Karpas-422 (cell line): ENCODE measurements around the gene KCTD4. TPM values are rescaled to one million over a fixed set of nuclear protein-coding genes. Genes with fewer than 3 reads are reported as not detected.
"Not testable (repeated sequence)": the region's sequence is repeated elsewhere in the genome, so short reads cannot be mapped to it uniquely, and the experiment has no call there.

Experiments used
- DNase-seq: peaks from one replicate; pipeline ENCODE4 v3.0.0-alpha.2; 2015
- H2AFZ ChIP-seq: fragments of 200-600 bp; sonication (generic); 2 replicates; pipeline ENCODE4 v1.6.1; 2014; ENCODE audit warnings: antibody characterized with exemption, low read length, mixed read lengths
- H3K27ac ChIP-seq: fragments of 200-600 bp; sonication (generic); 2 replicates; pipeline ENCODE4 v1.5.1; 2014; ENCODE audit warnings: mild to moderate bottlenecking, low read length, moderate library complexity
- H3K27me3 ChIP-seq: fragments of 200-600 bp; sonication (generic); 2 replicates; pipeline ENCODE4 v1.6.1; 2014; ENCODE audit warnings: low read length, mixed read lengths
- H3K36me3 ChIP-seq: fragments of 200-600 bp; sonication (generic); 2 replicates; pipeline ENCODE4 v1.6.1; 2014; ENCODE audit warnings: low read length, mixed read lengths; ENCODE audit not compliant: insufficient read depth
- H3K4me1 ChIP-seq: fragments of 200-600 bp; sonication (generic); 2 replicates; pipeline ENCODE4 v1.6.1; 2014; ENCODE audit warnings: mild to moderate bottlenecking, low read length, mixed read lengths
- H3K4me2 ChIP-seq: fragments of 200-600 bp; sonication (generic); 2 replicates; pipeline ENCODE4 v1.6.1; 2014; ENCODE audit warnings: low read length, low read depth, mild to moderate bottlenecking; ENCODE audit not compliant: poor library complexity, severe bottlenecking
- H3K4me3 ChIP-seq: fragments of 200-600 bp; sonication (generic); 2 replicates; pipeline ENCODE4 v1.5.1; 2014; ENCODE audit warnings: mild to moderate bottlenecking, antibody characterized with exemption, low read length, mixed read lengths
- H3K79me2 ChIP-seq: fragments of 200-600 bp; sonication (generic); 2 replicates; pipeline ENCODE4 v1.6.1; 2014; ENCODE audit warnings: mild to moderate bottlenecking, low read length, mixed read lengths
- H3K9ac ChIP-seq: fragments of 200-600 bp; sonication (generic); 2 replicates; pipeline ENCODE4 v1.6.0; 2014; ENCODE audit warnings: low read length
- H3K9me2 ChIP-seq: fragments of 200-600 bp; sonication (generic), shearing (Covaris generic); replicated peaks from 2 replicates; pipeline ENCODE4 v1.6.0; 2014; ENCODE audit warnings: mild to moderate bottlenecking, low read length, moderate library complexity; ENCODE audit not compliant: insufficient read depth
- H3K9me3 ChIP-seq: fragments of 300-700, 200-600 bp; sonication (generic); 2 replicates; pipeline ENCODE4 v1.6.1; 2014; ENCODE audit warnings: low read length, mixed read lengths
- H4K20me1 ChIP-seq: fragments of 200-600 bp; sonication (generic); 2 replicates; pipeline ENCODE4 v1.6.1; 2014; ENCODE audit warnings: mild to moderate bottlenecking, antibody characterized with exemption, low read length, low read depth; ENCODE audit not compliant: insufficient read depth
- total RNA-seq: library from RNA; depleted of rRNA; stranded (reverse); fragments of >200 nt; shearing (Covaris generic); gene quantifications from 2 replicates; pipeline ENCODE4 v1.2.3, GENCODE V29; 2014; ENCODE audit warnings: low replicate concordance; rRNA removed

KCTD4 gene
- not detected in 2 replicates for total RNA-seq

DNA sequence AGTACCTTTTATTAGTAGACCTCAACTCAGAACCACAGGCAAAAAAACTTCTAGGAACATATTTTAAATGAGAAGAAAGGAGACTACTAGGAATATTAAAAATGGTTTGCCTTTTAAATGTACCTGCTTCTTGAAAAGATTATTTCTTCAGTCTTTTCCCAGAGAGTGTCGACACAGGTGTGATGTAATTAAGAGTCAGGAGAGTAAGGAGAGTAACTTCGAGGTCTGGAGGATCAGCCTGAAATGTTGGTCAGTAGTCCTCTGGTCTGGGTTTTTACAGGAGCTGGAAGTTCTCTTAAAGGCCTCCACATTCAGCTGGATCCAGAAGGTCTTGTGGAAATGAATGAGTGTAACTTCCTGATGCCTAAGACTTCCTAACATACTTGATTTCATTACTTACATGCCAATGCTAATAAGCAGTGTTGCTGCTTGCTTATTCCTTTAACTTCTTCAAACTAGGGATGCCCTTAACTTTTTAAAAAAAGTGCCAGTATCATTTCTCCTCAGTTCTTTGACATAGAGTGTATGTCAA lies at the start of gene KCTD4:
Gene KCTD4, minus strand, starts transcription at position 345 of the 532 bp plus-strand sequence. CDS start 6,478 bp downstream, outside the sequence.
- no peaks in the 10 kb centered on the region for H3K36me3 ChIP-seq
- peaks cover 16% of the 10 kb centered on the region for H3K4me1 ChIP-seq
- no peak within 1 kb of the TSS for H3K9ac ChIP-seq
- H4K20me1 ChIP-seq: no peaks in the 10 kb centered on the region
- no peaks in the 10 kb centered on the region for H3K27me3 ChIP-seq
- H3K9me3 ChIP-seq: no peaks in the 10 kb centered on the region
- H3K4me2 ChIP-seq: no peak within 1 kb of the TSS
- no peaks in the 10 kb centered on the region for H3K9me2 ChIP-seq
- no peak within 1 kb of the TSS for H2AFZ ChIP-seq
- H3K79me2 ChIP-seq: peaks cover 83% of the 10 kb centered on the region
- DNase-seq: no peak
- H3K4me3 ChIP-seq: no peak within 1 kb of the TSS
- no peak within 1 kb of the TSS for H3K27ac ChIP-seq

- no peaks in the 10 kb centered on the region for H3K9me3 ChIP-seq
These were observed 48.8 kb upstream of the KCTD4 start for GRCh38 chr13:45249662-45250061.

GRCh38 chr13:45244736-45245135 lies 43.9 kb upstream of the KCTD4 start:
- not testable (repeated sequence) for H3K4me1 ChIP-seq, H3K27me3 ChIP-seq, H3K9ac ChIP-seq, H3K36me3 ChIP-seq, H2AFZ ChIP-seq, H3K27ac ChIP-seq, H4K20me1 ChIP-seq, H3K9me3 ChIP-seq, H3K4me3 ChIP-seq, H3K9me2 ChIP-seq, DNase-seq, H3K4me2 ChIP-seq
- peaks cover 61% of the 10 kb centered on the region for H3K79me2 ChIP-seq

More at GRCh38 chr13:45249662-45250061, 48.8 kb upstream of the KCTD4 start:
- Histone ChIP-seq H3K9me2 (no peaks in the 10 kb centered on the region), H3K4me3 (no peak overlapping the region), H3K4me2 (no peak overlapping the region), H4K20me1 (no peaks in the 10 kb centered on the region), H2AFZ (no peak overlapping the region), H3K27ac (no peak overlapping the region), H3K36me3 (0 out of 2 replicates have a peak, but pooled peaks cover 8% of the 10 kb centered on the region), H3K79me2 (peaks cover 57% of the 10 kb centered on the region), H3K9ac (no peak overlapping the region), H3K4me1 (peaks cover 26% of the 10 kb centered on the region), H3K27me3 (no peaks in the 10 kb centered on the region)
- DNase-seq: no peak

GRCh38 chr13:45243077-45243476 lies 42.2 kb upstream of the KCTD4 start:
- Histone ChIP-seq H3K36me3 (no peaks in the 10 kb centered on the region), H3K9ac (no peak overlapping the region), H3K9me3 (no peaks in the 10 kb centered on the region), H2AFZ (no peak overlapping the region), H4K20me1 (no peaks in the 10 kb centered on the region), H3K27ac (no peak overlapping the region), H3K4me3 (no peak overlapping the region), H3K9me2 (no peaks in the 10 kb centered on the region), H3K4me2 (no peak overlapping the region), H3K27me3 (no peaks in the 10 kb centered on the region), H3K4me1 (no peaks in the 10 kb centered on the region; the same call in 1 of the 2 replicates), H3K79me2 (peaks cover 63% of the 10 kb centered on the region)
- no peak for DNase-seq

- H3K4me1 ChIP-seq: no peaks in the 10 kb centered on the region; the same call in 1 of the 2 replicates
- no peaks in the 10 kb centered on the region for H3K9me2 ChIP-seq
- H3K27ac ChIP-seq: no peak overlapping the region
- H3K4me2 ChIP-seq: no peak overlapping the region
- H3K27me3 ChIP-seq: no peaks in the 10 kb centered on the region
- peaks cover 66% of the 10 kb centered on the region for H3K79me2 ChIP-seq
- no peak overlapping the region for H3K9ac ChIP-seq
- H3K36me3 ChIP-seq: no peaks in the 10 kb centered on the region
- no peak overlapping the region for H2AFZ ChIP-seq
- DNase-seq: no peak
- no peaks in the 10 kb centered on the region for H3K9me3 ChIP-seq
- no peak overlapping the region for H3K4me3 ChIP-seq
- H4K20me1 ChIP-seq: no peaks in the 10 kb centered on the region
These were observed 41.7 kb upstream of the KCTD4 start for GRCh38 chr13:45242524-45242923.

GRCh38 chr13:45242070-45242469 lies 41.2 kb upstream of the KCTD4 start:
- no peak overlapping the region for H2AFZ ChIP-seq
- no peaks in the 10 kb centered on the region for H3K9me3 ChIP-seq
- H3K9ac ChIP-seq: no peak overlapping the region
- no peak overlapping the region for H3K27ac ChIP-seq
- DNase-seq: no peak
- no peaks in the 10 kb centered on the region; the same call in 1 of the 2 replicates for H3K4me1 ChIP-seq
- H3K79me2 ChIP-seq: peaks cover 70% of the 10 kb centered on the region
- no peaks in the 10 kb centered on the region for H3K9me2 ChIP-seq
- no peak overlapping the region for H3K4me2 ChIP-seq
- H4K20me1 ChIP-seq: no peaks in the 10 kb centered on the region
- no peaks in the 10 kb centered on the region for H3K27me3 ChIP-seq
- H3K36me3 ChIP-seq: no peaks in the 10 kb centered on the region
- no peak overlapping the region for H3K4me3 ChIP-seq

- Histone ChIP-seq H3K4me3 (no peak overlapping the region), H2AFZ (no peak overlapping the region), H3K27ac (no peak overlapping the region), H3K4me2 (no peak overlapping the region), H4K20me1 (no peaks in the 10 kb centered on the region), H3K9me2 (no peaks in the 10 kb centered on the region), H3K9ac (no peak overlapping the region), H3K4me1 (no peaks in the 10 kb centered on the region; the same call in 1 of the 2 replicates), H3K36me3 (no peaks in the 10 kb centered on the region), H3K9me3 (no peaks in the 10 kb centered on the region), H3K27me3 (no peaks in the 10 kb centered on the region), H3K79me2 (peaks cover 77% of the 10 kb centered on the region)
- no peak for DNase-seq
These were observed 39.3 kb upstream of the KCTD4 start for GRCh38 chr13:45240143-45240542.

DNA sequence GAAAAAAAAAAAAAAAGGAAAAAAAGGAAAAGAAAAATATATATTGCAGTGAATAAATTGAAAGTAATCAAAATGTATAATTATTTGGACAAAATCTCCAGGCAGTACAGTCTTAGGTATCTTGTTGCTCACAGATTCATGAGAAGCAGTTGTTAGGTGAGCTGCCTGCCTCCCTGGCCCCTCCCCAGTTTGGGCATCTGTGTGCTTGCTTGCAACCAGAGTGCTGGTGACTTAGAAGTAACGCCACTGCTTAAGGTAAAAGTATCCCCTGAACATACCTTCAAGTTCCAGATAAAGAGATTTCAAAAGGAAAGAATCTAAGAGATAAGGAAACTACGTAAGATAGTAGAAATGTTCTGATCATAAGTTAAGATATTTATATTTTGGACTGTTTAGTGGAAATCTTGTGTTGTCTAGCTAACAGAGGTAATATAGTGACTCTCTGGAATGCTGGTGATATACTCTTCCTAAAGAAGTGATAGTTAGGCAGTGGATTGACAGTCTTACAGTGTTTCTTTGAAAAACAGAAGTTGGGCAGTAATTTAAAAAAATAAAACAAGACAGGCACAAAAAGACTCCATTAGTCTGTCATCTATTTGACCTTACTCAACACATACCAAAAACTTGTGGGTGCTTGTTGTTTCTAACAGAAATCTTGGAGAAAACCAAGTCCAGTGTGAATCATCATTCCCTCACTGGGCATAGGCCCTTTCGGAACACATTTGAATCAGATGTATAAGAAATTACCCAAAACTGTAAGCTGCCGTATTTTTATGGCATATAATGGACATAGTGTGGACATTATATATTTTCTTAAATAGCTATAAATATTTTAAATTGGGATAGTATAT lies 38.3 kb upstream of the KCTD4 start:
- Histone ChIP-seq H3K9me3 (no peaks in the 10 kb centered on the region), H3K9ac (no peak overlapping the region), H3K27me3 (no peaks in the 10 kb centered on the region), H2AFZ (no peak overlapping the region), H3K9me2 (no peaks in the 10 kb centered on the region), H3K27ac (no peak overlapping the region), H3K4me1 (no peaks in the 10 kb centered on the region; the same call in 1 of the 2 replicates), H4K20me1 (no peaks in the 10 kb centered on the region), H3K79me2 (peaks cover 67% of the 10 kb centered on the region), H3K4me2 (no peak overlapping the region), H3K4me3 (no peak overlapping the region), H3K36me3 (no peaks in the 10 kb centered on the region)
- no peak for DNase-seq
